GM18861 (cell line): Measurements from ENCODE around the gene HOXB4.

Experiments
- ATAC-seq: cut with Tn5 transposase; IDR thresholded peaks from one replicate; pipeline ENCODE4 v1.9.1; 2021; ENCODE audit not compliant: unreplicated experiment

HOXB4 gene

GRCh38 chr17:48577946-48578615, at the start of gene HOXB4:
TSS of gene HOXB4 (minus strand) at chr17:48578350. CDS start at chr17:48578319, 31 bp downstream.
- ATAC-seq, result no peak

DNA sequence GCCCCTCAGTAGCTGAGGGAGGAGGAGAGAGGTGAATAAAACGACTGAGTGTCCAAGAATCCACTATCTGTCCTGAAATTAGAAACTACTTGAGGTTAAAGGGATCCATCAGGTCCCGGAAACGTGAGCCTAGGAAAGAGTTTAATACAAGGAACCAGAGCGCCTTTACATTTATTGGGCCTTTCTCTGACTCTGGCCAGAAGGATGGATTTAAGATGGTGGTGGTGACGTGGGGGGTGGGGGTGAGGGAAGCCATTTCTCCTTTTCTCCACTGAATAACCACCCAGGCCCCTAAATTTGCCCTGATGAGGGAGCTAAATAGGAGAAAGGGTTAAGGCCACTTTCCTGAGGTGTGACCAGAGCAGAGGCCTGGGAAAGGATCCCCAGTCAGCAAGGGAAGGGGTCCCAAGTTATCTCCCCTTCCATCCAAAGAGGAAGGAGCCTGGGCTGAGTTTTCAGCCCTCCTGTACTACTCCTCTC, 49.0 kb upstream of the HOXB4 start:
- no peak for ATAC-seq

DNA sequence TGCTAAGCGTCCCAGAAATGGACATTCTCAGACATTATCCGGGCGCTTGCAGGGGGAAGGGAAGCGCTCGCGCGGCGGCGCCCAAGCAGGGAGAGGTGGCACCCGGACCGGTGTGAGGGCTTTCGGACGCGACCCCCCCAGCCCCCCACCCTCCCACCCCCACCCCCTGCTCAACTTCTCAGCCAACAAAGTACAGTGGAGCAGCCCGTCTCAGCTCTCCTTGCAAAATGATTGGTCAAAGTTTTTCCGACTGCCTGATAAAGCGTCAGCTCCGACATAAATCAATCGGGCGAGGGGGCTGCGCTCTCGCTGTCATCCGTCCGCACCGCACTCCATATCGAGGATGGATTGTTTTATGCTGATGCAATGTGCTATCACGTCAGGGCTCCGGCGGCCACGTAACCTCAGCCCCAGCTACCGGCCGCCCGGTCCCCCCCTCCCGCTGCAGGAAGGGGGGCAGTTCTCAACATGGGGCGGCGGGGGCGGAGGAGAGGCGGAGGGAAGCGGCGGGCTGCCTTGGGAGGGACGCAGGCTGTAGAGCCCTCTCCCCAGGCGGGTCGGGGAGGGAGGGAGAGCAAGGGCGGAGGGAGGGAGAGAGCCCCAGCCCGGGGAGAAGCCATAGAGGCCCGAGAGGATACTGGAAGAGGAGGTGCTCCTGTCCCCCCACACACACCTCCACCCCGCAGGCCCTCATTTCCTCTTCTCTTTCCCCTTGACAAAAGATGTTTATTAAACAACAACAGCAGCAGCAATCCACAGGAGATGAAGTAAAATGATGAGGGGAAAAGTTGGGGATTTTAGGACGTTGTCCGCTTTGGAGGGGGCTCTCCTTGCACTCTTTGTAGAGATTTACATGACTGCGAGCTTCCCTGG, 48.3 kb upstream of the HOXB4 start, which contains the start of gene HOXB9:
HOXB9 (minus strand) TSS at position 114 of the 873 bp plus-strand sequence; CDS start at position 25, 89 bp downstream.
- ATAC-seq, result no peak

DNA sequence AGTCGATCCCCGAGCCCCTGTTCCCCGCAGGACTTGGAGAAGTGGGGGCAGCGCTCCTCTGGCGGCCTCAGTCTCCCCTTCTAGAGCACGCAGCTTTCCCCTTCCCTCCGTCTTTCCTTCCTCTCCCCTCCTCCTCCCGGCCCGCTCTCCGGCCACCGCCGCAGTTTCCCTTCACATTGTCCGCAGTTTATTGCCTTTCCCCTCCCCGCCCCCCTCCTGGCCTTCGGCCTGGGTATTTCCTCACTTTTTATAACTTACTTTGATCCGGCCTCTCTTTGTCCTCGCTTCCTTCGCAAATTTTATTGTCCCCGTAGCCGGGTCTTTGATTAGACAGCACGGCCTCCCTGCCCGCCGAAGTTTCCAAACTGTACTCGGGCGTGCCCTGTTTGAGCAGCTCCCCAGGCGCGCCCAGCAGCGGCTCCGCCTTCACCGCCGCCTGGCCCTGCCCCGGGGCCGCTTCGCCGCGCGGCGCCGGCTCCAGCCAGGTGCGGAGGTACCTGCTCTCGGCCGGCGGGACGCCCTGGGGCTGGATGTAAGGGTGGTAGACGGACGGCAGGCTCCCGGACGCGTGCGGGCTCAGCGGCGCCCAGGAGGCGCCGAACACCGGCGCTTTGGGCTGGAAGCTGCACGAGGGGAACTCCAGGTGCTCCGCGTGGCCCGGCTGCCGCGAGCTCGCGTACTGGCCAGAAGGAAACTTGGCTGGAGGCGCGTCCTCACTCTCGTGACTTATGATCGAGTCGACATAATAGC, 47.5 kb upstream of the HOXB4 start:
- ATAC-seq, result no peak

DNA sequence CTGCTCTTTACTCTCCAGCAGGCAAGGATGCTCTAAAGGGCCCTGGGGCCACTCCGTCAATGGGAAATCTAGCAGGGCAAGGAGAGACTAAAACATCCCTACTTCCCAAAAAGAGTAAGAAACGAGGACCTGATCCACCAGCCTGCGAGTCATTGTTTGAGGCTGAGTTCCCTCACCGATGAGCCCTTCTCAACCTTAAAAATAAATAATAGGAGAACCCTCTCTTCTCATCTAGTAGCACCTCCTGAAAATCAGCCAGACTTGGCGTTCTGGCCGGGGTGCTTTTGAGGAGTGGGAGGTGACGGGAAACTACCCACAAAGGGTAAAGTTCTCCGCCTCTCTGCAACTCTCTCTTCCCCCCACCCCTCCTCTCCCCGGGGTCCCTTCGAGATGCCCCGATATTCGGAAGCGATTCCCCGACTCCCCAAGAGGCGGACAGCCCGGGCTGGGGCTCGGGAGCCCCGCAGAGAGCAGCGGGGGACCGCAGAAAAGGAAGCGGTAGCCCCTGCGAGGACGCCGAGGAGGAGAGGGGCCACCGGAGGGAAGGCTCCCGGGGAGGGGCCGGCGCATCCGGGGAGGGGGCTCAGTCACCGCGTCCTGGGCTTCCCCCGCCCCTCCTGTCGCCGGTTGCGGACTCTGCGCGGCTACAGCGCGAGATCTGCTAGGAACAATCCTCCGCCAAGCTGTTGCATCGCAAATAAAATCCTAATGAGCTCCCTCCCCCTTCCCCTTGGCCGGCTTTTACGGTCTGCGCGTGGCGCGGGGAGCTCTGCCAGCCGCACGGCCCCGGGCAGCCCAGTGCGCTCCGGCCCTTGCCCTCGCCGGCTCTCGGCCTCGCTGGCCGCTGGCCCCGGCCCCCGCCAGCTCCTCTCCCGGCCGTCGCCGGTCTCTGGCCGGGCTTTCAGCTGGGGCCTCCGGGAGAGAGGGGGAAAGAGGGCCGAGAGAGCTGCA, 46.7 kb upstream of the HOXB4 start:
- ATAC-seq, result no peak

DNA sequence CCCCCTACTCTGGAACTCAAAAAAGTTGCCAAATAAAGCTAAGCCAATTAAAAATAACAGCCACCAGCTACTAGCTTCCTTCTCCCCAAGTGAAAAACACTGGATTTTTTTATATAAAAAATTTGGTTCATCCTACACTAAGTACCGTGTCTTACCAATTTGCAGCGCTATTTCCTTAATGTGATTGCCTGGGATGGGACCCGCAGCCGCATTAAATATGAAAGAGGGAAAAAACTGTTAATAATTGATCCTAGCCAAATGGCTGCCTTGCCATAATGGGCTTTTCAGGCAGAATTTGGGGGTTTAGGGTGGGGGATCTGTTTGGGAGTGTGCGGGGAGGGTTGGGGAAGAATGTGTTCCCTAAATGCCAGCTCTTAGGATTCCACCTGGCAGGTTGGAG, 46.0 kb upstream of the HOXB4 start:
- no peak for ATAC-seq

DNA sequence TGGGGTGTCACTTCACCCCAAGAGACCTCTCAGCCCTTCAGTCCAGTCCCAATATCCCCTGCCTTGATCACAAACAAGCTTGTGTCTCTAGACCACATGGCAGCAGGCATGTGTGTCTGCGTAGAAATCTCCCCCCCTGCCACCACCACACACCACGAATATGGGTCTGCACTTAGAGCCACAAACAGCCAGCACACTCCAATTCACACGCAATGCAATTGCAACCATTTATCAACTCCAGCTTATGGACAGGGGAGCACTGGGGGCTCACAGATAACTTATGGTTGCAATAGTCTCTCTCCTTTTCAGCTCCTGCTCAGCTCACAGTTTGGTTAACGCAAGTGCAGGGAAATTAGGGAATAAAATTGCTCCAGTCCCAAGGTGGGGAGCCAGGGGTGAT, 45.4 kb upstream of the HOXB4 start:
- no peak for ATAC-seq

GRCh38 chr17:48622857-48623256, 44.7 kb upstream of the HOXB4 start:
- ATAC-seq, result no peak

DNA sequence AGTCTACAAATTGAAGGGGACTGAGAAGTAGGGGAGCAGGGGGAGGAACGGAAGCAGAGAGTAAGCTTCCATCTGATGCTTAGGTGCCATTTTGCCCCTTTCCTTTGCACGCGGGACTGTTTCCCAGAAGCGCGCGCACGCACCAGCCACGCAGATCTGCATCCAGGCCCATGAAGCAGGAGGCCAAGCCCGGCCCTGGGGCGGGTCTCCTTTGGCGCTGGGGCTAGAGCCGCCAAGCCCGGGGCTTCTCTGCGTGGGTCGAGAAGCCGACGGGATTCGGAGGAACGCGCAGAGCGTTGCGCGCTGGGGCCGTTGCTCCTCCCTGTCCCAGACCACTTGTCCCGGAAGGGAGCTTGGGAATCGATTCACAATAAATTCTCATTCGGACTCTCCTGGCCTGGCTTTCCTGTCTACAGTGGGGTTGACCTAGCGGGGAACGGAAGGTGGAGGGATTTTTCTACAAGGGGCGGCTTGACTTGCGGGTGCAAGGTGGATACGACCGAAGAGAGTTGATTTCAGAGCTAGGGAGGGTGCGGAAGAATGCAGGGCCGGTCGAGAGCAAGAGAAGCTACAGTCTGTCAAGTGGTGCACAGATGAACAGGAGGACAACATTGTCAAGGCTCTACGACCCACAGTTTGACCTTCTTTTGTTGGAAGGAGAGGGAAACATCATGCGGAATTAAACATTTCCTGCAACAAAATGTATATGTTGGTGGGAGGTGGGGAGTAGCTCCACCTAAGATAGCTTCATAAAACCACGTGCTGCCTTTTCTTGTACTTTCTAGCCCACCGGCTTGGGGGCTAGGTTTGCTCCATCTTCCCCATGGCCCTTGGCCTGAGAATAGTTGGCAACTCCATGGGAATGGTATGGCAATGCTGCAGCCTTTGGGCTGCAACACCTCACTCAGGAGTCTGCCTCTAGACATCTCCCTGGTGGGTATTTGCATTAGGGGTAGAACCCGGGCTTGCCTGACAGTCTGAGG, 43.6 kb upstream of the HOXB4 start:
- no peak for ATAC-seq

GRCh38 chr17:48620461-48621139, 42.5 kb upstream of the HOXB4 start:
- no peak for ATAC-seq

GRCh38 chr17:48619826-48620449, 41.8 kb upstream of the HOXB4 start:
- ATAC-seq, result no peak

GRCh38 chr17:48618256-48618896, 40.2 kb upstream of the HOXB4 start:
- no peak for ATAC-seq

DNA sequence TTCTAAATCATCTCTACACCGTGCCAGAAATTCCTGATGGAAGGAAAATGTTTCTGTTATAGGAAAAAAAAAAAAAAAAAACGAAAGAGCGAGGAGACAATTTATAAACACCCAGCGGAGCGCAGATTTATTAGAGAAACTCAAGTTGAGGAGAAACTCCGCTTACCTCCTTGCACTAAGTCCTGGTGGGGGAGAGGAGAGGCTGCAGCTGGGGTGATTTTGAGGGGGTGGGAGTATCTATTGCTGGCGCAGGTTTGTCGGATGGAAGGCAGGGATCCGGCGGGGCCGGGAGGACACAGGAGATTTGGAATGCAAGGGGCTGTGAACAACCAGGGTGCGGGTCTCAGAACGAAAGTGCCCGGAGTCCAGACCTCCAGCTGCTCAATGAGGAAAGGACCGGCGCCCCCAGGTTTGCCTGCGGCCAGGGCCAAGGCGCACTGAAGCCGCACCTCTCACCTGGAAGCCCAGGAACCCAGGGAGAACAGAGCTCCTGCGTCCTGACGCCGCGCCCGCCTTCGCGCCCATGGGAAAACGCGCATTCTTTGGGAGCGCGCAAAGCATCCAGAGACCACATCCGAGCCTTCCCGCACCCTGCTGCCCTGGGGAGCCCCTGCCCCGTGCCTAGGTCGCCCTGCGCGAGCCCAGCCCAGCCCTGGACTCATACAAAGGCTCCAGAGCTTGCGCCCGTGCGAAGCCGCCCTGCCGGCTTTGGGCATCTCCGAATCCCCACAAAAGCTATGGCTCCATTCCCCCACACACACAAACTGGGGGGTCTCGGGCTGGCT, 39.5 kb upstream of the HOXB4 start:
- ATAC-seq, result no peak

DNA sequence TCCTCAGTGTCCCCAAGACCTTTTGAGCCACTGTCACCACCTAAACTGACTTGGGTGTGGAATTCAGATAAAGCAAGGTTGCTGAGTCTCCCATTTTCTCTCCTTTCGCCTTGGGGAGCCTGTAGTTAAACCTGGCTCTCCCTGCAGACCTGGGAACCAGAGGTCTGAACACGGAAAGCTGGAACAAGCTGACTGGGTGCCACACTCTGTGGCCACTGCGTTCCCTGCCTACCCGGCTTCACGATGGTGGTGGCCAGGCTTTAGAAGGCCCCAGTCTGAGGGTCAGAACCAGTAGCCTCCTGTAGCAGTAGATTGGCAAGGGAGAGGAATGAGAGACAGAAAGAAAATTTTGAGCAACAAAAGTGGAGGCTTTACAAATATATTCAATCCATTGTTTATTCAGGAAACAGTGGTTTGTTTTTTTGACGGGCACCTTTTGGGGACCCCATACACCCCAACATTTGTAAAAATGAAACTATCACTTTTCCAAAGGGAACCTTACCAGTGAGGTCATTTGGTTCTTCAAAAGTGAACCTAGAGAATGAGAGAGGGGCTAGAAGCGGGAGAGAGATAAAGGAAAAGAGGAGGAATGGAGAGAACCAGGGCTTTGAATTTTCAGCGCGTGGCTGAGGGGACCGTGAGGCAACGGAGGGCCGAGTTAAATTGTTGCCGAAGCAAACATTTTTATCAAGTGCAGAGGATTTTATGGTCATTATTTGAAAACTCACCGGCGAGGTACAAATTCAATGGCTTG, 38.7 kb upstream of the HOXB4 start:
- ATAC-seq, result no peak

GRCh38 chr17:48615963-48616716, 38.0 kb upstream of the HOXB4 start:
- no peak for ATAC-seq
